NK-92 (cell line): ENCODE measurements around the gene ARHGAP42.
"Not testable (repeated sequence)": the region's sequence is repeated elsewhere in the genome, so short reads cannot be mapped to it uniquely, and the experiment has no call there.

Source experiments
- DNase-seq: peaks from one replicate; lab custom pipeline; 2025; ENCODE audit not compliant: unreplicated experiment; lab: John Stamatoyannopoulos, UW

The ARHGAP42 gene

DNA sequence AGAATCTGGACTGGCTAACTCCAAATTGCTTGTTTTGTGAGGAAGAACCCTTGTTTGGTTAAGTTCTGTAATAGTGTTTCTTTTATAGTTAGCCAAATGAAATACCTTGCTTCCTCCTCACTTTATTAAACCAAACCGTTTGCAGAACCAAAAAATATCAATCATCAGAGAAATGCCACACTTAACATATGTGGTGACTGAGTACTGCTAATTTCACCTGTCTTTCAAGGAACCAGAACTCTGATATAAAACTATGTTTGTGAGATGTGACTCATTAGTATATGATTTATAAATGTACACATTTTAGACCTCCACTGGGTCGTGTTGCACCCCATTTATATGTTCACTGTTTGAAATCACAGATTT, 322.6 kb downstream of the ARHGAP42 start:
- no peak for DNase-seq

DNA sequence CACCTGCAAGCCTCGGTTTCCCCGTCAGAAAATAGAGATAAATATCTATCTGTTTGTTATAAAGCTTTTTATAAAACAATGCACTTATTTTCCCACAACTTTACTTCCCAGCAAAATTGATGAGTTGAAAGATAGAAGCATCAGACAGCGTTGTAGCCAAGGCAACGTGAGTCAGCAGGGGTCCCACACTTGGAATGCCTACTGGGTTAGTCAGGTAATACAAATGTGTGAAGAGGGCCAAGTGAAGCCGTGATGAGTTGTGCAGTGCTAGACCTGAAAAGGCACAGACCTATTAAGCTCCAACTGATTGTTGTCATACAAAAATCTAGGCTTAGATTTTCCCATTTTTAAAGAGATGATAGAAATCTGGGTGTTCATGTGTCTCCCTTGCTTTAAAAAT, 323.8 kb downstream of the ARHGAP42 start:
- no peak for DNase-seq

- no peak for DNase-seq
These were observed 324.8 kb downstream of the ARHGAP42 start for GRCh38 chr11:101011881-101012280.

DNA sequence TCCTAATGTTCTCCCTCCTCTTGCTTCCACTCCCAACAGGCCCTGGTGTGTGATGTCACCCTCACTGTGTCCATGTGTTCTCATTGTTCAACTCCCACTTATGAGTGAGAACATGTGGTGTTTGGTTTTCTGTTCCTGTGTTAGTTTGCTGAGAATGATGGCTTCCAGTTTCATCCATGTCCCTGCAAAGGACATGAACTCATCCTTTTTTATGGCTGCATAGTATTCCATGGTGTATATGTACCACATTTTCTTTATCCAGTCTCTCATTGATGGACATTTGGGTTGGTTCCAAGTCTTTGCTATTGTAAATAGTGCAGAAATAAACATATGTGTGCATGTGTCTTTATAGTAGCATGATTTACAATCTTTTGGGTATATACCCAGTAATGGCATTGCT, 326.6 kb downstream of the ARHGAP42 start:
- not testable (repeated sequence) for DNase-seq

- no peak for DNase-seq
These were observed 327.7 kb downstream of the ARHGAP42 start for GRCh38 chr11:101014600-101015285.

DNA sequence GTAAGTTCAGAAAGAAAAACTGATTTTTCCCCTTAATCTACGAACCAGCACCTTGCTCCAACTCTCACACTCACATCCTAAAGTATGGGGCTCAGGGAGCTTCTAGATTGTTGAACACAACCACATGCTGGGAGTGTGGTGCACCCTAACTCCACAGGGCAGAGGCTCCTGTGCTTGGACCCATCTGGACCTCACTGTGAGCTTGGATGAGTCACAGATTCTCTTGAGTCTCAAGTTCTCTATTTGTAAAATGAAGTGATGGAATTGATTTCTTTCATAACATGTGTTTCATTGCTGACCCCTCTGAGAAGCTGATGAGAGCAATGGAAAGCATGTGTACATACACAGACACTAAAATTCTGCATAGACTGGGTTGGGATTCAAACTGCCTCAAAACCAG, 332.8 kb downstream of the ARHGAP42 start:
- no peak for DNase-seq

DNA sequence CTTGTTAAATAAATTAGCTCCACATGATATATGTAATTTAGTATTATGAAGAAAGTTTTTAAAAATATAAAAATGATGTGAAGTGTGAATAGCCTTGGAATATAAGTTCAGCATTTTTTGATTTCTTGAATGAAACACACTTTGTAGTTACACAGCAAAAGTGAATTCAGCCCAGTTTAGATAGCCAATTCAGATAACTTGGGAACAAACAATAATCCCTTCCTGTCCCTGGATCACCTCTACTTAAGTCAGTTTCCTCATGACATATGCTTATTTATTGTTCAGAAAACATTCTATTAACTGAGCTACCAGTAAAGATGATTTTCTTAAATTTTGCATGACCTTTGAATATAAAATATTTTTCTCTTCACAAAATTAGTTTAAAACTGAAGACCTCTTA, 335.2 kb downstream of the ARHGAP42 start:
- DNase-seq: no peak

DNA sequence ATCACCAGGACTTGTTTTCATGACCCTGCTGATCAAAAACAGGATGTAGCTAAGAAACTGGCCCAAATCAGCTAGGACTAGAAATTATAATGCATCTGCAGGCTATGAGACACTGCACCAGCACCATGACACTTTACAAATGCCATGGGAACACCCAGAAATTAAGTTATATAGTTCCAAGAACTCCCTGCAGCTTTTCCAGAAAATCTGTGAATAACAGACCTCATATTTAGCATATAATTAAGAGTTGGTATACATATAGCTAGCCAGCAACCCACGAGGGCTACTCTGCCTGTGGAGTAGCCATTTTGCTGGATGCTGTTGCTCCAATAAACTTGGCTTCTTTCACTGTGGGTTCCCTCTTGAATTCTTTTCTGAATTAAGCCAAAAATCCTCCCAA, 341.6 kb downstream of the ARHGAP42 start:
- no peak for DNase-seq

GRCh38 chr11:101030015-101030414, 342.9 kb downstream of the ARHGAP42 start:
- no peak for DNase-seq

- DNase-seq: no peak
These were observed 343.6 kb downstream of the ARHGAP42 start for GRCh38 chr11:101030692-101031091.

GRCh38 chr11:101031713-101032112, 344.6 kb downstream of the ARHGAP42 start:
- no peak for DNase-seq

DNA sequence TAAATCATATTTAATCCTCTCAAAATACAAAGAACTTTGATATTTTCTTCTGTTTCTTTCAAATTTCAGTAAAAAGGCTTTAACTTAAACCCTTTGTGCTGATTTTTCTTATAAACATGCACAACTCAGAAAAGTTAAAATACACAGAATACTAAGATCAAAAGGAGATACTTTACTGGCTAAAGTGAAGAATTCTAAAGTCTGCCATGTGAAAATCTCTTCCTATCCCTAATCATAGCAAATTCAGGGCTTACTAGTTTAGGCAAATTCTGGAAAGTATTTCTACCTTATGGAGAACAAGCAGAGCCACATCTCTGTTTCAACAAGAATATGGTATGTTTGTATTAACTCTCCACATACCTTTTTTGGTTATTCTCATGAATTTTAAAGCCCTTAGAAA, 345.9 kb downstream of the ARHGAP42 start:
- DNase-seq: no peak

GRCh38 chr11:101034076-101034475, 347.0 kb downstream of the ARHGAP42 start:
- no peak for DNase-seq

DNA sequence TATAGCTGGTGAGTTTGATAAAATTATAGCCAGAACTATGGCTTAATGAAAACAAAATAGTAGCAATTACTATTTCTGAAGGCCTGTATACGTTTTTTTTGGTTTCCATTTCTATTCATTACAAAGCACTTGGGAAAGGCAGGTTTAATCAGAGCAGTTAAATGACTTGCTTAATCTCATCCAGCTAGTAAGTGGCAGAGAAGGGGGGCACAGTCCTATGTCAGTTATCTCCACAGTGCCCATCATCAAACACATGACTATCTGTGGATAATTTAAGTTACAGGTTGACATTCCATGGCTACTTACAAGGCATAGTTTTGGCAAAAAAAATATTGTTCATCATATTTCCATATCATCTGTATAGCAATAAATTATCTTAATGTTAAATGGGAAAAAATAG, 348.8 kb downstream of the ARHGAP42 start:
- no peak for DNase-seq
